Activated T-helper 1 cell treated with Interleukin-2 at 50 U/mL for 16 hours (primary cell): ENCODE results near the gene EML6.
"Not testable (repeated sequence)": the region's sequence is repeated elsewhere in the genome, so short reads cannot be mapped to it uniquely, and the experiment has no call there.

Experiments
- DNase-seq: peaks from one replicate; pipeline ENCODE4 v3.0.0-alpha.2; 2020; ENCODE audit warnings: low read depth

Gene EML6

DNA sequence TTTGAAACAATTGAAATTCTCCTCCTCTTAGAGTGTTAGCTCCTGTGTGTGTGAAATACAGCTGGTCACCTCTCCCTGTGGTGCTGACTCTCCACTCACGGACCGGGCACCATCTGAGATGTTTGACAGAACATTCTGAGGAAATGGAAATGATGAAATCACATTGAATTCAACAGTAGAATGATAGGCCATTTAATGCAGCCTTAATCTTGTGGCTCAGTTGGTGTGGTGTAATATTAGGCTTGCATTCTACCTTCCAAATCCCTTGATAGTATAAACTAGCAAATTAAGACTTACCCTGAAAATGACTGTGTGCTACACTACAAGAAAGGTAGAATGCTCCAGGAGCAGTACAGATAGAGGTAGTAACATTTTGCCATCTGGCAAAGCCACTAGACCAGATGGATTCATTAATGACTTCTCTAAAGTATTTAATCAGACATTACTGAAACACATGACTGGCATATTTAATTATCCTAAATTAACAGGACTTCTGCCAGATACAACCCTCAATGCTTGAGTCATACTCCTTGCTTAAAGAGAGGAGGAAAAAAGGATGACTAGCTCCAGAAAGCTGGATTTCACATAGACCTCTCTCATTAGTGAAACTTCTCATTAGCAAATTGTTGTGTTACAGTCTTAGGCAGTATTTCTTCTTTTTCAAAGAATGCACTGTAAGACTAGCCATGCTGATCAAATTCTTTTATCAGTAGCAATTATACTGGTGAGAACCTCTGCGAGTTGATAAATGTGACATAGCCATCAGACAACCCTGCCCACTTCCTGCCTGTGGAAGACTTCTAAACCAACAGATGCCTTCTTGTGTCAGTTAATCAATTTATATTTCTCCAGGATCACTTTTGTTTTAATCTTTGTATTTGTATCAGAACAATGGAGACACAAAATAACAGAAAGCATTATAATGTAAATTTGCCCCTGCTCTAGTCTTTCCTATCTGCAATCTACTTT is 80.6 kb downstream of the EML6 start:
- DNase-seq: no peak

DNA sequence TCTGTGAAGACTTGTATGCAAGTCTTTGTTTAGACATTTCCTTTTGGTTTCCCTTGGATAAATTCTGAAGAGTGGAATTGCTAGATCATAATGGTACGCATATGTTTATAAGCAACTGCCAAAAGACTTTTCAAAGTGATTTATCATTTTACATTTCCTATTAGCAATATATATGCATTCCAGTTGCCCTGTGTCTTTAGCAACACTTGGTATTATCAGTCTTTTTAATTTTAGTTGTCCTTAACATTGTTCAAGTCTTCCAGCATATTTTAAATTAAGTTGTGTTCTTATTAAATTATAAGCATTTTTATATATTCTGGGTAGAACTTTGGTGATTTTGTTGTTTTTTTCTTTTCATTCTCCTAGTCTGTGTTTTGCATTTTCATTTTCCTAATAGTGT is 81.8 kb downstream of the EML6 start:
- no peak for DNase-seq

DNA sequence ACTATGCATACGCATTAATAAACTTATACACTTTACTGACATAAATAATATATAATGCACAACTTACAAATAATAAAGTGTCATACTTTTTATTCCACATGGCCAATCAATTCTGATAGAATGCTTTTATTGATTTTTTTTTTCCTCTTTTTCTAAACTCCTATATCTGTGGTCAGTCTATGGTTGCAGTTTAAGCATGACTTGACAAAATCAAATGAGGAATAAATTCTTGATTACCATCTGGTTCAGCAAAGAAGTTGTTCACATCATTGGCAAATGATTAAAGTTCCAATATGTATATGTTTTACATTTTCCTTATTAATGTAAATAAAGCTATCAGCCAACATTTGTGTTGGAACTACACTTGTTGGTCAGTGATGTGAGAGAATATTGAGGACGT is 83.5 kb downstream of the EML6 start:
- no peak for DNase-seq

DNA sequence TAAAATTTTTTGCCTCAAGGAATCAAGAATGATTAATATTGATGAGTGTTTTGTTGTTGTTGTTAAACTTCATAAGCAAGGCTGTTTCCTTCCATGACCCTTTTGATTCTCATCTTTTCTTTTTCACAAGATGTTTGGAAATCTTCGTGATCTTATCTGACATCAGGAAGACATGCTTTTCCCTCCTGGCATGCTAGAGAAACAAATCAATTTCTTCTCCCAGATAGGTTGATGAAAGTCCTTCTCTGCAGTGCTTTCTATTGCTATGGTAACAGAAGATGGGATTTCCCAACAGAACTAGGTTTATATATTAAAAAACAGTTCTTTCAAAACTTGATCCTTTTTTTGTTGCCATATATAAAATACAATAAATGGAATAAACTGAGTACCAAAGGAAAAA is 85.2 kb downstream of the EML6 start:
- DNase-seq: no peak

DNA sequence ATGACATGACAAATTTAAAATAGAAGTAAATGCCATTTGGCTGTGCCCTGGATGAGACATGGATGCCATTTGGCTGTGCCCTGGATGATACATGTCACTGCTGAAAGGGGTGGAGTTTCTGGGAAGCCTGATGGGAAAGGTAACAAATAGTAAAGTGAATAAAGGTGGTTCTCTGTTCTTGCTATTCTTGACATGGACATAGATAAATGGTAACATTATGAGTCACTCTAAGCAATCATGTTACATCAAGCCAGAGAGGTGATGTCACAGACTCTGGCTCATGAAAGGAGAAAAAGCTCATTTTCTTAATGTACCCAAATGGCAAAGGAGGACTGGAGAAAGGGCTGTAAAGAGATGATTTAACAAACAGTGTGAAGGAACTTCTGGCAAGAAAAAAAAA is 86.4 kb downstream of the EML6 start:
- no peak for DNase-seq

DNA sequence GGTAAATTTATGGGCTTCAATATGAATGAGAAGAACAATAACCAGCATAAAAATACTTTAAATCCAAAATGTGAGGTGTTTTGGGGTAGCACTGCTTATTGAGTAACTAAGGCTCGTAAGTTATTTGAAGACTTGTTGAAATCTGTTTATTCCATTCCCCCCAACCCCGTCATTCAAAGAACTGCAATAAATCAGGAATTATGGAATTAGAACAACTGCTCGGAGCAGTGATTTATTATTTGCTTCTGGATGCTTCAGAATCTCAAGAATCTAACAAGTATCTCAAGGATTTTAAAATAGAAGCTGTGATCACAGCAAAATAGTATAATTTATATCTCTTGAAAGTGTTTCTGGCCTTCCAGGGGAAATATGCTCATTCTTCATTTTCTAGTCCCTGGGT is 86.8 kb downstream of the EML6 start:
- DNase-seq: no peak

DNA sequence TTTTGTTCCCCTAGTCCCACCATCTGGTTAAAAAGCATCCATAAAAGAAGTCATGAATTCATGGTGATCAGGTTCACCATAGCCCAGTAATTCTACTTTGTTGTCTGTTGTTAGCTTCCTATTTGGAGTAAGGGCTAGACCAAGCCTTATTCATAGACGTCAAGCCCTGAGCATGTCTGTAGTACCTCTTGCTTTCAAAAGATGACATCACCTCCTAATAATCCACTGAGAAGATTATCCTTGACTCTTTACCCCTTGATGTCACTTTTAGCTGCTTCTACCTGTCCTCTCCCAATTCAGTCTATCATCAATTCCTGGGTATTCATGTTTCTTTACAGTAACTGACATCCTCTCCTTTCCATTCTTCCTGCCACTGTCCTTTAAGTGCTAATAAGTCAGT is 90.1 kb downstream of the EML6 start:
- DNase-seq: no peak

DNA sequence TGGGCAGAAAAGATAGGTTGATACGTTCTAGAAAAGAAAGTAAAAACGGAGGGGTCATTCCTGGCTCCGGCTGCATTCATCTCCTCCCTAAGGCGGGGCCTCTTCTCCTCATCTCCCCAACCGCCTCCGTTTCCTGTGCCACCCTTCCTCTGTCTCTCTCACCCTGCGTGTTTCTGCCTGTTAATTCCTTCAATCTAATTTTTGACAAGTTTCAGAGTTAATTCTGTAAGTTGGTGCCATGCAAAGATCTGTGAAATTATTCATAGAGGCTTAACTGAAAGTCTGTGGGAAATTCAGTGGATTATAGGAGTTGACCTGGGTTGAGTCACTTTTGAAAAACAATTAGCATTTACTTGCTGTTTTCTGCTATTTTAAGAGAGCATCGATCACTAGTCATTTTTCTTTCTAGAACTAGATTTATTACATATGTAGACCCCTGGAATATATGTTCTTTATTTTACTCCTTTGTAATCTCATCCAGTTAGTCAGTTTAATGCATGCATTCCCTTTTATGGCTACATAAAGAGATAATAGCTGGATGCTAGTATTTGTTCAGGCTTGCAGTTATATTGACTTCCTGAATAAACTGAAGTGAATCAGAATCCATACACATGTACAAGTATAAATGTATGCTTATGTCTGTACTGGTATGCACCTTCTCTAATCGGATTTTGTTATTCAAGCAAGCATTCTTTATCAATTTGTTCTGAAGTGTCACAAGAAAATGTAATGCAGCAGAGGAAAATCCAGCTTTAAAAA is 91.1 kb downstream of the EML6 start:
- no peak for DNase-seq

DNA sequence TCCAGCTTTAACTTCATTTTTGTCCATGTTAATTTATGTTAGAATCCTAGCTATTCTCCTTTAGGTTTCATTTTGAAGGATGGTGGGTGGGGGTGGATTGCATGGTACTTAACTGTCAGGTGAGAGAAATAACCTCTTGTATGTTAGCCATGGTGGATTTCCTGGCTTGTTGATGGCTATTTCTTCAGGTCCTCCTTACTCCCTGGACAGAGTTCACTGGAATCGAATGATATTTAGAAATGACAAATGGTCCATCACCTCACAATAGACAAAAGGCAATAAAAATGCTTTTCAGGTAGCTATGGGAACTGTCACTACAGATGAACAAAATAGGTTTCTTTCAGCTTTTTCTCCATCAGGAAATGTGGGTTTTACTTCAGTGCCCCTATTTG is 91.7 kb downstream of the EML6 start:
- no peak for DNase-seq

DNA sequence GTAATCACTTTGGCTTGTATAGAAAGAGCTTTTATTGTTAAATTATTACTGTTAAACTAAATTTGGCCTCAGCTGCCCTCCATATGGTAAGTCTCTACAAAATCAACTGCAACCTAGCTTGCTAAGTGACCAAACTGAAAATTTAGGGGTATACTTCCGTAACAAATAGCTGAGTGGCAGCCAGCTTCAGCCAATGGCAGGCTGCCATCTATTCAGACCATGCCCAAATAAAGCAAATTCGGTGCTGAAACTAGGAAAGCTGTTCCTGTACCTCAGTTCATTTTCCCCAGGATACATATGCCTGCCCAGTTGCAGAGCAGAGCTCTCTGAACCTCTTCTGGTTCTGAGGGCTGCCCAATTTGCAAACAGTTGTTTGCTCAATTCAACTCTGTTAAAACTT is 94.8 kb downstream of the EML6 start:
- DNase-seq: no peak

DNA sequence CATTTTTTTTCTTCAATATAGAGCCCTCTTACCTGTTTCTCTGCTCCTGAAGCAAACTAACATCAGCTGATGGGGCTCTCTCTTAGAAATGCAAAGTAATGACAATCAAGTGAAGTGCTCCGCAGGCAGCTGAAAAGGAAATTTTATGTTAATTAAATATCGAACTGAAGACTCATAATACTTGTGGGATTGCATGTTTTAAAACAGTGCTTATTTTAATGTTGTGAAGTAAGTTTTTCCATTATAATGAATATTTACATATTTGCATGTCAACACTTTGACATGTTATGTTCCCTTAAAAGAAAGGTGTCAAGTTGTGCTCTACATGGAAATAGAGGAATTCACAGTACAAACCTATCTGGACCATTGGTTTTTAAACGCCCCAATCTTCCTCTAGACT is 97.1 kb downstream of the EML6 start:
- no peak for DNase-seq

DNA sequence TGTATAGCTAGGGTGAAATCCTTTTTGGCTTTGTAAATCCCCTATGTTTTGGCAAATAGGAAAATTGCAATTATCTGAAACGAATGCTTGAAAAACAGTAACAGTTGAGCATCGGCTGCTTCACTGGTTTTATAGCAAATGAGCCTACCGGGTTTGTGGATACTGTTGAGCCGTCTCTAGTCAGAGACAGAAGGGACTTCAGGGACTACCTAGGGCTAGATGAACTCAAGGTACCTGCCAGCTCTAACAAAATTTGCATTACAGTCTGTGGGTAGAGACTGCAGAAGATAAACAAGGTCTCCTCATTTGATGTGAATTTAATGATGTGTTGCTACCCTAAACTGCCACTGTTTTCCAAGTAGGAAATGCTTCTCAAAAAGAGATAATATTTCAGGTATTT is 101.1 kb downstream of the EML6 start:
- DNase-seq: no peak

DNA sequence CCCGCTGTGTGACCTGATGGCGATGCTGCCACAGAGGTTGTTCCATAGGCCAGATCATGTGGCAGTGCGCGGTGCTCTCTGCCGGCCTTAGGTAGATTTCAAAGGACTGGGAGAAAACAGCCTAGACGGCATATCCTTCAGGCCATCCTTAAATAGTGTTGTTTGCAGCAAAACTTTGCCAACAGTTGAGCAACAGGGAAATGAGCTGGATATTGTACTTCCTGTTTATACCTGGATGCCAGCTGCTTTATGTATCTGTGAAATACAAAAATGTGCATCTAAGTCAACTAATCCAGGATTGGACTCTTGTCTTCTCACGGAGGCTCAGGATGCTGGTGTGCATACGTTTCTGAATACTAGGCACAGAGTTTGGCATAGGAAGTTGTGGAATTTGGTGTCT is 107.1 kb downstream of the EML6 start:
- no peak for DNase-seq

DNA sequence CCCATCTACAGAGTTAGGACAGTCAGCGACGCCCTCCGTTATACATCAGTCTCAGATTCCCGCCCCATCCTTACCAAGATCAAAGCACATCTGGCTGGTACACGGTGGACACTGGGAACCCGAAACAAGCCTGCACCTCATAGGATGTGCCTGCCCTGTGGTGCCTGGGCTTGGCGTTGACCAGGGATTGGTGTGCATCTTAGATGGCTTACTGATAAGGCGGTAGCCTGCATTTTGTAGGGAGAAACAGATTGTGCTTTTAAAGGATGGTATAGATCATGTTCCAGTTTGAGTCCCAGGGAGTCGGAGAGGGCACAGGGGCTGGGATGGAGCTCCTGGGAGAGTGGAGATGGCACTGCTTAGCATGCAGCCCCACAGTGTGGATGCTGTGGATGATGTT is 108.0 kb downstream of the EML6 start:
- DNase-seq: no peak

DNA sequence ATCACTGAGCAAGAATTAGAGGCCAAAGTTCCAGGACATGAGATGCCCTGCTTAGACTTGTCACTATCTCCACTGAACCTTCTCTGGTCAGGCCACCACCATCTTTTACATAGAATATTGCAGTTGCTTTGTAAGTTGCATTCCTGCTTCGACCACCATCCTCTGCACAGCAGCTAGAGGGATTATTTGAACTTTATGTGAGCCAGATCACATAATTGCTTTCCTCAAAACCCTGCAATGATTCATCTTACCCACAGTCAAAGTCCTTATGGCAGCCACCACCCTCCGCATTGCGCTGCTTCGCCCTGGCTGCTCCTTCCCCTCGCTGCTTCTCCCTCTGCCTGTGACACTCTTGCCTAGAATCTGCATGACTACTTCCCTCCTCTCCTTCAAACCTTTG is 111.3 kb downstream of the EML6 start:
- no peak for DNase-seq

DNA sequence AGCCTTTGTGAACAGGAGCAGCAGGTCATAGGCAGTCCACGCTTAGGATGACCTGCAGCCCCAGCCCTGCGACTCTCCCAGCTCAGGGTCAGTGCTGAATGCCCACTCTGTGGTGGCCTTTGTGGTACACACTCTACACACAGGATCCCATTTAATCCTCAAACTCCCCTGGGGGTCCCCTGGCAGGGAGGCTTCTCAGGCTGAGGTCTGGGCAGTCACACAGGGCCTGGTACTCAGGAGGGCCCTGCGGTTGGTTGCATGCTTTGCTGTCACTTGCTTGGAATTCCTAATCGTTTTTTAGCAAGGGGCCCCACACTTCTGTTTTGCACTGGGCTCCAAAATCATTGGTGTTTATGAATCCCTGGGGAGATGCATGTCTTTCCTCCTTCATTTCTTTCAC is 113.0 kb downstream of the EML6 start:
- DNase-seq: no peak

DNA sequence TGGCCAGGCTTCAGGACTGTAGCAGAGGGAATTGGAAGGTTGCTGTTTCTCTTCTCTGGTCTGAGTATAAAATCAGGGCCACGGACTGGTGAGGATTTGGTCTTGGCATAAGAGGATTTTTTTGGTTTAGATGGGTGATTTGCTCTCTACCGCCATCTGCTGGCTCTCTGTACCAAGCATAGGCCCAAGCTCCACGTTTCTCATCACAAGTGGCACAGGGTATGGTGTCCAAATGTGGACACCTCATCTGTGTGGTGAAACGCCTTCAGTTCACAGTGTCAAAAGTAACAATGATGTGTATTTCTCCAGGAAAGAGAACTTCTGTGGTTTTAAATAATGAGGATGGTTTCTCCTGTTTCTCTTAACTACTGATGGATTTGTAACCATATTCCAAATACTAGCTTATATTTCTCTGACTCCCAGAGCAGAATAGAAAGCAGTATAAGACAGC is 115.1 kb downstream of the EML6 start:
- DNase-seq: peak; percentile 22

DNA sequence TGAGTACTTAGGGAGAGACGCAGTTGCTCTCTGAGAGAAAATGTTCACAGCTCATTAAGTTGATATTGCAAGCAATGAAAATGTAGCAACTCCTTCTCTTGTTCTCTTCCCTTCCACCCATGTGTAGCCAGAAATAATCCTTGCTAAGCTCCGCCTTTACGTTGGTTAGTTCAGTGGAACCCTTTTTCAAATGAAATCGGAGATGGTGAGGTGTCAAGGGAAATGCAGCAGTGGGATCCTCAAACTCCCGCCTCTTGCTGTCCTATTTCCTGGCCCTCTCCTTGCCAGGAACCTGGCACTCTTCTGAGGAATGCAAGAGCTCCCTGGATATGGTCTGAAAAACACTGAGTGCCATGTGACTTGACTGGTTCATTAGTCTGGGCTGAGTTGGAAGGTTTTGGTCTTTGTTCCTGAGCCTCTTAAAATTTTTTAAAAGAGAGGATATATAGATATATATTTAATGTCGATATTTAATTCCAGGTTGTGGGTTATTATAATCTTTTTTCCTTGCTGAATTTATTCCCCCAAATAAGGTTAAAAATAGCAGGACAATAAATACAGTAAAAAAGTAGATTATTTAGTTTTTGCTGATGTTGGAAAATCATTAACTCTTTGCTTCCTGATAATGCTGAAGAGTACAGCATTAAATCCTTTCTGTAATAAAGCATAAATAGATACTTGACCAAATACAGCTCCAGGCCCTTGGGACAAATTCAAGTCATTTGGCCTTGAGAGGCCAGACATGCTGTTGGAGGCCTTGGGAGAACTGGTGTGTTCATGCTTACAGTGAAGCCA is 116.2 kb downstream of the EML6 start:
- DNase-seq: no peak

DNA sequence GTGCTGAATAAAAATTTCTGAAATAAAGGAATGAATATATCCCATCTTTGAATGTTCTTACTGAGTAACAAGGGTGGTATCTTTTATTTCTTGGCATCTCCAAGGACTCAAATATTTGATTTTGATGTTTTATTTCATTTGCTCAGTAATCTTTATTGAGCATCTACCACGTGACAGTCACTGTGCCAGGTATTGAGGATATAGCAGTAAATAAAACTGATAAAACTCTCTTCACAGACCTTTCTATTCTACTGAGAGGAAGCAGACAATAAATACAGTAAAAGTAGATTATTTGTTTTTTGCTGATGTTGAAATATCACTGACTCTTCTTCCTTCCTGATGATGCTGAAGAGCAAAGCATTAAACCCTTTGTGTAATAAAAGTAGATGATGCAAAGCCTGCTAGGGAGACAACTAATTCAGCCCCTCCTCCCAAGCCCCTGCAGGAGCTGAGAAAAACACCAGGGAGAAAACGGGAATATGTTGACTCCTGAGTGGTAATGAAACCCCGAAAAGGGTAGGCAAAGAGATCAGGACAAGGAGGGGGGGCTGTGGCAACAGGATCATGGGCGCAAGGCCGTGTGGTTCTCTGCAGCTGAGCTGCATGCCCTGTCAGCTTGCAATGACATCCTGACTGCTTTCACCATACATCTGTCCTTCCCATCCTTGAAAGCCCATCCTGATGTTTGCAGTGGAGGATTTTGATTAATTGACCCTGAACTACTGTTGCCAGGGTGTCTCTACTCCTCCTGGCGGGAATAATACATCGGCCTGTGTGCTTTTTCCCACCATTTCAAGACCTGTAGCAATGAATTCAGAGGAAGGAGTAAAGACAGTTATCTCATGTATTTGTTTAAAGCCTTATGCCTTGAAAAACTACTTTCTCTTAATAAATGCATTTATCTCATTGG is 117.4 kb downstream of the EML6 start:
- DNase-seq: no peak

DNA sequence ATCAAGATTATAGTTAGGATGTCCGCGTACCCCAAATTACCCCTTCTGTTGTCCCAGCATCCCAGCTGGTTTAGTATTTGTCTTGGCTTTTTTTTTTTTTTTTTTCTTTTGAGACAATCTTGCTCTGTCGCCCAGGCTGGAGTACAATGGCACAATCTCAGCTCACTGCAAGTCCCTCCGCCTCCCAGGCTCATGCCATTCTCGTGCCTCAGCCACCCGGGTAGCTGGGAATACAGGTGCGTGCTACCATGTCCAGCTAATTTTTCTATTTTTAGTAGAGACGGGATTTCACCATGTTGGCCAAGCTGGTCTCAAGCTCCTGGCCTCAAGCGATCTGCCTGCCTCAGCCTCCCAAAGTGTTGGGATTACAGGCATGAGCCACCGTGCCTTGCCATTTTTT is 118.0 kb downstream of the EML6 start:
- not testable (repeated sequence) for DNase-seq

DNA sequence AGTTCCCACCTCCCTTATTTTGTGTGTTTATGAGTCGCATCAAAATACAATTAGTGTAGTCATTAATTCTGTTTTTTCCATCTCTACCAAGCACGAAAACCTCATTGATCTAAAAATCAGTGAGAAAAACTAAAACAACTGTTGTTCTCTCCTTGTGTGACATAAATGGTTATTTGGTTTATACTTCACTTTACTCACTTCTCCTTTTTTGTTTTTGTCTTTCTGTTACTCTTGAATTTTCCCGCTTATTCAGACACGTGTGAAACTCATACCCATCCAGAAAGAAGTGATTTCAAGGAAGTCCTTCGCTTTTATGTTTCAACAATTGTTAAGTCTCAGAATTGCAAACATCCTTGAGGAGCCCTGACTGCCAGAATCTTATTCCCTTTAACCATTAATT is 121.6 kb downstream of the EML6 start:
- no peak for DNase-seq
